ENCODE data around the gene PSORS1C2. TPM values are rescaled to one million over a fixed set of nuclear protein-coding genes. Genes with fewer than 3 reads are reported as not detected.

PSORS1C2 gene
- total and polyA plus RNA-seq, 2 donors (not counting 3 experiments of a cell fraction or from before 2014, with no cell fraction given), result not detected

- no peak for TF ChIP-seq GATA2 (IDR thresholded peaks at IDR 0.05; ENCODE audit: insufficient read depth, insufficient read length, low read depth, low read length)
- TF ChIP-seq JUN (IDR thresholded peaks at IDR 0.05; ENCODE audit: borderline replicate concordance, insufficient read depth, insufficient read length, low read depth), result no peak
- no peak for TF ChIP-seq FOS (IDR thresholded peaks at IDR 0.05; ENCODE audit: borderline replicate concordance, insufficient read depth, low read length)
- no peak for TF ChIP-seq EZH2 (IDR thresholded peaks at IDR 0.05; ENCODE audit: borderline replicate concordance, low read depth, low read length, severe bottlenecking)
- no peak for TF ChIP-seq POLR2AphosphoS5 (IDR thresholded peaks at IDR 0.05; ENCODE audit: insufficient read depth, low read depth, low read length)
- TF ChIP-seq MYC (IDR thresholded peaks at IDR 0.05; ENCODE audit: low read depth, low read length), result no peak
- no peak for TF ChIP-seq MAX (IDR thresholded peaks at IDR 0.05; ENCODE audit: insufficient read depth, insufficient read length)
- no peak for TF ChIP-seq CTCF (IDR thresholded peaks at IDR 0.05; ENCODE audit: extremely low read depth in 1 of 2, insufficient read depth in 1 of 2, low read depth in 1 of 2, low read length in 2 of 2)
- TF ChIP-seq POLR2A (IDR thresholded peaks at IDR 0.05; ENCODE audit: low read depth, low read length), result no peak
- H3K27me3 ChIP-seq (ENCODE audit: control insufficient read depth in 2 of 2, insufficient read depth in 2 of 2, low read length in 2 of 2), result peaks cover 5 to 15% of the 10 kb centered on the region in 2 experiments
These were observed 31.8 kb downstream of the PSORS1C2 start for GRCh38 chr6:31107052-31107451.

More at GRCh38 chr6:31107052-31107451, 31.8 kb downstream of the PSORS1C2 start:
- H3K4me1 ChIP-seq (ENCODE audit: control insufficient read depth, extremely low read depth, insufficient read depth, low read length), result no peaks in the 10 kb centered on the region
- dilution Hi-C loops (cut with MboI; ENCODE audit: extremely low pct_ligation_motif_present, low sequenced_read_pairs), result no loop called here
- ChIA-PET CTCF (no interaction called here), POLR2A (no interaction called here)
- FAIRE-seq, result no peak
- no TSS peak for BruUV-seq (replicated peaks)
- no peak overlapping the region for H2AFZ ChIP-seq (ENCODE audit: low read depth, low read length)
- no peak overlapping the region for H3K4me3 ChIP-seq (replicated peaks in 1 of 3; ENCODE audit: insufficient read depth in 1 of 3, low read depth in 1 of 3, low read length in 3 of 3)
- H3K36me3 ChIP-seq (ENCODE audit: control insufficient read depth in 2 of 2, extremely low read depth in 1 of 2, insufficient read depth in 2 of 2, low read length in 2 of 2), result no peaks in the 10 kb centered on the region
- H3K4me2 ChIP-seq (ENCODE audit: insufficient read depth, low read length), result no peak overlapping the region
- no peaks in the 10 kb centered on the region for H3K9me3 ChIP-seq (replicated peaks; ENCODE audit: control insufficient read depth, insufficient read depth, low read length)
- no peaks in the 10 kb centered on the region for H3K9me1 ChIP-seq (replicated peaks; ENCODE audit: control insufficient read depth, extremely low read depth, insufficient read depth, low read length)
- no peaks in the 10 kb centered on the region for H3K79me2 ChIP-seq (ENCODE audit: control insufficient read depth, insufficient read depth, low read length)
- H3K9ac ChIP-seq (replicated peaks; ENCODE audit: extremely low read depth, insufficient read depth, low read length), result no peak overlapping the region
- DNase-seq (ENCODE audit: low read depth, low spot score), result no peak
- no peak overlapping the region for H3K27ac ChIP-seq (ENCODE audit: insufficient read depth, low read depth, low read length)
- H4K20me1 ChIP-seq (replicated peaks; ENCODE audit: control insufficient read depth, extremely low read depth, insufficient read depth, low read length), result no peaks in the 10 kb centered on the region
- intact Hi-C loops (cut with micrococcal nuclease), result no loop called here
